Right atrium auricular region (tissue), 2 donors: ENCODE measurements around the gene FUT6. TPM values are rescaled to one million over a fixed set of nuclear protein-coding genes. Genes with fewer than 3 reads are reported as not detected.

ENCODE experiments used
- DNase-seq: peaks from one replicate; pipeline ENCODE4 v3.0.0-alpha.2; 2019; ENCODE audit warnings: low spot score
- H3K27ac ChIP-seq, 2 donors: fragments of 200-600 bp; sonication (generic); 1 replicate in 1 of 2; 2 replicates in 1 of 2; pipeline ENCODE4 v1.5.1; 2016 to 2019
- H3K27me3 ChIP-seq, 2 donors: fragments of 200-600 bp; sonication (generic); one replicate each; pipeline versions ENCODE4 v1.5.1 to v1.6.0; 2017 to 2019
- H3K36me3 ChIP-seq: fragments of 200-600 bp; sonication (generic); one replicate; pipeline ENCODE4 v1.5.1; 2016
- H3K4me1 ChIP-seq, 2 donors: fragments of 200-600 bp; sonication (generic); one replicate each; pipeline versions ENCODE4 v1.5.1 to v1.6.0; 2017 to 2019
- H3K4me3 ChIP-seq, 2 donors: fragments of 200-600 bp; sonication (generic); 1 replicate in 1 of 2; 2 replicates in 1 of 2; pipeline ENCODE4 v1.5.1; 2017 to 2019; ENCODE audit warnings: mild to moderate bottlenecking in 1 of 2, moderate library complexity in 1 of 2
- H3K9me3 ChIP-seq, 2 donors: fragments of 200-600 bp; sonication (generic); one replicate each; pipeline ENCODE4 v1.5.1; 2019
- CTCF ChIP-seq, 2 donors: fragments of 200-600 bp; sonication (generic); IDR thresholded peaks; one replicate each; pipeline ENCODE4 v1.5.1; 2019; ENCODE audit warnings: antibody characterized with exemption in 2 of 2
- total RNA-seq, 2 donors: library from RNA; depleted of rRNA; stranded (reverse); fragments of >200 nt; gene quantifications; one replicate each; pipeline ENCODE4 v1.1.0, GENCODE V29; 2016

FUT6 gene
- total RNA-seq, 2 donors from 2014 or later, result not detected

GRCh38 chr19:5809053-5809452 is 30.4 kb downstream of the FUT6 start:
- Histone ChIP-seq H3K4me1 (peaks cover 0 to 13% of the 10 kb centered on the region in 2 donors), H3K9me3 (no peaks in the 10 kb centered on the region), H3K27me3 (peaks cover 0 to 6% of the 10 kb centered on the region in 2 donors), H3K27ac (no peak overlapping the region), H3K4me3 (no peak overlapping the region), H3K36me3 (no peaks in the 10 kb centered on the region)
- DNase-seq, result no peak
- TF ChIP-seq CTCF (IDR thresholded peaks at IDR 0.05), result no peak

- no peak for DNase-seq
- TF ChIP-seq CTCF (IDR thresholded peaks at IDR 0.05), result no peak
- Histone ChIP-seq H3K4me1 (peaks cover 0 to 20% of the 10 kb centered on the region in 2 donors), H3K36me3 (no peaks in the 10 kb centered on the region), H3K27ac (no peak overlapping the region), H3K9me3 (no peaks in the 10 kb centered on the region), H3K27me3 (peaks cover 0 to 7% of the 10 kb centered on the region in 2 donors), H3K4me3 (no peak overlapping the region)
Measured at GRCh38 chr19:5808120-5808816, 31.2 kb downstream of the FUT6 start.

GRCh38 chr19:5806905-5807304 is 32.6 kb downstream of the FUT6 start:
- Histone ChIP-seq H3K4me3 (no peak overlapping the region), H3K4me1 (peaks cover 0 to 20% of the 10 kb centered on the region in 2 donors), H3K36me3 (no peaks in the 10 kb centered on the region), H3K9me3 (no peaks in the 10 kb centered on the region), H3K27ac (no peak overlapping the region), H3K27me3 (peaks cover 0 to 7% of the 10 kb centered on the region in 2 donors)
- no peak for DNase-seq
- no peak for TF ChIP-seq CTCF (IDR thresholded peaks at IDR 0.05)

- Histone ChIP-seq H3K36me3 (no peaks in the 10 kb centered on the region), H3K27ac (peak overlapping the region; percentile 85 to 92)
- no peak for TF ChIP-seq CTCF (IDR thresholded peaks at IDR 0.05)
Measured at GRCh38 chr19:5806133-5806489, 33.4 kb downstream of the FUT6 start.

GRCh38 chr19:5805462-5806132 is 33.9 kb downstream of the FUT6 start:
- peak; percentile 62 for DNase-seq
- H3K4me3 ChIP-seq, result peak overlapping the region; percentile 55 to 56
- H3K9me3 ChIP-seq, result no peaks in the 10 kb centered on the region
- peak overlapping the region; percentile 85 to 92 for H3K27ac ChIP-seq
- H3K36me3 ChIP-seq, result no peaks in the 10 kb centered on the region
- H3K4me1 ChIP-seq, result peaks cover 0 to 20% of the 10 kb centered on the region in 2 donors
- TF ChIP-seq CTCF (IDR thresholded peaks at IDR 0.05), result peak; percentile 49 to 77
- H3K27me3 ChIP-seq, result peaks cover 0 to 7% of the 10 kb centered on the region in 2 donors

More at GRCh38 chr19:5806133-5806489, 33.4 kb downstream of the FUT6 start:
- DNase-seq, result no peak
- peak overlapping the region; percentile 55 to 56 for H3K4me3 ChIP-seq
- H3K9me3 ChIP-seq, result no peaks in the 10 kb centered on the region
- peaks cover 0 to 7% of the 10 kb centered on the region in 2 donors for H3K27me3 ChIP-seq
- H3K4me1 ChIP-seq, result peaks cover 0 to 20% of the 10 kb centered on the region in 2 donors
